Stomach (tissue), 4 donors: Measurements from ENCODE around the gene ZSCAN20.

Source experiments
- CTCF ChIP-seq, 7 experiments: fragments of 450-650 bp in 4 of 7; fragments of 200-600 bp in 3 of 7; sonication (generic) in 3 of 7; IDR thresholded peaks; one replicate each; pipeline ENCODE4 v1.5.1; 2016 to 2019; ENCODE audit warnings: antibody characterized with exemption in 7 of 7, control low read depth in 2 of 7, mild to moderate bottlenecking in 1 of 7
- POLR2A ChIP-seq, 4 donors: fragments of 450-650 bp; IDR thresholded peaks; one replicate each; pipeline ENCODE4 v1.6.1; 2016; ENCODE audit warnings: antibody characterized with exemption in 4 of 4, control low read depth in 2 of 4, mild to moderate bottlenecking in 1 of 4, moderate library complexity in 1 of 4

DNA sequence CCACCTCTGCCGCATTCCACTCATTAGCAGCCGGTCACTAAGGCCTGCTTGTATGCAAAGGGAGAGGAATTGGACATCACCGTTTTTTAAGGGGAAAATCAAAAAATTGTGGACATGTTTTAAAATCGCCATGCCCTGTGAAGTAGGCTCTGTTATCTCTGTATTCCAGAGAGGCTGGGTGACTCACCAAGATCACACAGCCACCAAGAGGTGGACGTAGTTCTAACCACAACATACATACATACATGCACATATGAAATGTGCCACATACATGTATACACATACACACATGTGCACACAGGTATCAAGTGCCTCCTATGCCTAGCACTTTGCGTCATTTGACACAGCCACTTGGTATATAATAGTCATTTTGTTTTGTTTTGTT, 16.0 kb upstream of the ZSCAN20 start:
- TF ChIP-seq CTCF (IDR thresholded peaks at IDR 0.05) (no peak), POLR2A (IDR thresholded peaks at IDR 0.05) (no peak)
